Measurements from ENCODE around the gene ELMO1. TPM values are rescaled to one million over a fixed set of nuclear protein-coding genes. Genes with fewer than 3 reads are reported as not detected.

Gene ELMO1
- total RNA-seq, 1 experiment from 2014 or later: 1.1 TPM

- Histone ChIP-seq H4K20me1 (ENCODE audit: insufficient read depth) (no peaks in the 10 kb centered on the region), H3K27me3 (ENCODE audit: insufficient read depth, low read length) (no peaks in the 10 kb centered on the region), H3K27ac (ENCODE audit: low read depth, low read length) (no peak overlapping the region), H3K36me3 (ENCODE audit: control insufficient read depth in 1 of 2, insufficient read depth in 2 of 2, low read length in 2 of 2) (no peaks in the 10 kb centered on the region), H3K4me2 (ENCODE audit: low read length) (no peak overlapping the region), H3K9ac (ENCODE audit: low read length) (no peak overlapping the region), H3K4me3 (replicated peaks in 1 of 2; ENCODE audit: low read depth in 1 of 2, low read length in 2 of 2) (no peak overlapping the region), H2AFZ (ENCODE audit: low read depth, low read length, poor library complexity, severe bottlenecking) (no peak overlapping the region), H3K79me2 (ENCODE audit: insufficient read depth, low read length) (no peaks in the 10 kb centered on the region), H3K9me2 (ENCODE audit: insufficient read depth) (no peaks in the 10 kb centered on the region), H3K9me3 (ENCODE audit: control insufficient read depth in 1 of 2, insufficient read depth in 1 of 2, low read depth in 1 of 2, low read length in 2 of 2) (no peaks in the 10 kb centered on the region), H3K4me1 (ENCODE audit: control insufficient read depth in 1 of 2, insufficient read depth in 2 of 2, low read length in 2 of 2) (peaks cover 4 to 12% of the 10 kb centered on the region in 2 experiments; a peak in 2 of 4 replicates)
- DNase-seq (ENCODE audit: low read depth, low spot score) (no peak), ATAC-seq (no peak)
- intact Hi-C loops (cut with micrococcal nuclease): no loop called here
- ChIA-PET POLR2A (no interaction called here), CTCF (no interaction called here), RAD21 (ENCODE audit: low non-redundant PET in 1 of 2, low total read pairs in 2 of 2, uncharacterized antibody in 2 of 2, unreplicated experiment in 2 of 2) (no interaction called here)
- TF ChIP-seq SRF (IDR thresholded peaks at IDR 0.05; ENCODE audit: low read depth) (no peak), ZNF274 (IDR thresholded peaks at IDR 0.05; ENCODE audit: low read depth, low read length) (no peak), EGR1 (IDR thresholded peaks at IDR 0.05; ENCODE audit: low read depth) (no peak), POLR2AphosphoS5 (IDR thresholded peaks at IDR 0.05; ENCODE audit: low read depth, low read length) (no peak), ZFX (IDR thresholded peaks at IDR 0.05) (no peak), CEBPB (IDR thresholded peaks at IDR 0.05; ENCODE audit: low read depth) (no peak), SP1 (IDR thresholded peaks at IDR 0.05; ENCODE audit: low read depth) (no peak), SIN3A (IDR thresholded peaks at IDR 0.05; ENCODE audit: low read depth) (no peak), CBX3 (IDR thresholded peaks at IDR 0.05; ENCODE audit: low read depth) (no peak), CTCF (IDR thresholded peaks at IDR 0.05 in 2 of 3, conservative IDR thresholded peaks at IDR 0.05 in 1 of 3; ENCODE audit: borderline replicate concordance in 1 of 3, insufficient read depth in 1 of 3, low read depth in 2 of 3, low read length in 2 of 3) (no peak), ATF3 (IDR thresholded peaks at IDR 0.05) (no peak), POLR2A (IDR thresholded peaks at IDR 0.05; ENCODE audit: borderline replicate concordance, extremely low read depth, insufficient read depth, insufficient read length) (no peak), EZH2 (IDR thresholded peaks at IDR 0.05) (no peak), FOSL1 (IDR thresholded peaks at IDR 0.05; ENCODE audit: low read depth) (no peak), ELF1 (IDR thresholded peaks at IDR 0.05; ENCODE audit: borderline replicate concordance, low read depth) (no peak), ZBTB33 (IDR thresholded peaks at IDR 0.05; ENCODE audit: extremely low read depth, insufficient replicate concordance, low read length) (no peak), MAX (IDR thresholded peaks at IDR 0.05) (no peak), EZH2phosphoT487 (IDR thresholded peaks at IDR 0.05; ENCODE audit: borderline replicate concordance) (no peak), REST (IDR thresholded peaks at IDR 0.05; ENCODE audit: low read depth) (no peak)
- no TSS peak for BruUV-seq (replicated peaks)
Observed at GRCh38 chr7:37070031-37070430, 378.6 kb downstream of the ELMO1 start.
